Endothelial cell (in vitro differentiated cells): ENCODE measurements around the gene DIS3L2. TPM values are rescaled to one million over a fixed set of nuclear protein-coding genes. Genes with fewer than 3 reads are reported as not detected.

Source experiments
- DNase-seq: peaks from one replicate; pipeline ENCODE4 v3.0.0; 2021; ENCODE audit warnings: low spot score
- H3K27ac Mint-ChIP-seq: one replicate; pipeline ENCODE4 v1.8.0; 2021; ENCODE audit warnings: mixed read lengths, inconsistent platforms; ENCODE audit not compliant: unreplicated experiment
- H3K27me3 Mint-ChIP-seq: one replicate; pipeline ENCODE4 v1.8.0; 2021; ENCODE audit warnings: mild to moderate bottlenecking, moderate library complexity, mixed read lengths, inconsistent platforms; ENCODE audit not compliant: unreplicated experiment
- H3K36me3 Mint-ChIP-seq: one replicate; pipeline ENCODE4 v1.8.0; 2021; ENCODE audit warnings: mild to moderate bottlenecking, low read depth, mixed read lengths, inconsistent platforms; ENCODE audit not compliant: unreplicated experiment
- H3K4me1 Mint-ChIP-seq: one replicate; pipeline ENCODE4 v1.8.0; 2021; ENCODE audit warnings: mild to moderate bottlenecking, mixed read lengths, inconsistent platforms; ENCODE audit not compliant: unreplicated experiment
- H3K4me3 Mint-ChIP-seq: one replicate; pipeline ENCODE4 v1.8.0; 2021; ENCODE audit warnings: mild to moderate bottlenecking, mixed read lengths, inconsistent platforms; ENCODE audit not compliant: unreplicated experiment
- H3K9me3 Mint-ChIP-seq: one replicate; pipeline ENCODE4 v1.8.0; 2021; ENCODE audit warnings: mixed read lengths, inconsistent platforms; ENCODE audit not compliant: unreplicated experiment
- CTCF ChIP-seq: fragments of 200-600 bp; sonication (generic); IDR thresholded peaks from one replicate; pipeline ENCODE4 v1.5.0; 2021; ENCODE audit warnings: antibody characterized with exemption; ENCODE audit not compliant: unreplicated experiment
- total RNA-seq: library from RNA; stranded (reverse); fragmentation: NEBNext Ultra II Directional; extraction: Animal tissue kit (Norgen Biotek cat#: 25700); gene quantifications from one replicate; pipeline ENCODE4 v1.2.1, GENCODE V29; 2021; ENCODE audit not compliant: unreplicated experiment

The DIS3L2 gene
- total RNA-seq, 1 donor from 2014 or later, result 42.1 TPM

- no peak for TF ChIP-seq CTCF
- Mint-ChIP-seq H3K27ac (no peak overlapping the region), H3K4me1 (peaks cover 20% of the 10 kb centered on the region), H3K36me3 (peaks cover 10% of the 10 kb centered on the region), H3K4me3 (no peak overlapping the region), H3K9me3 (no peaks in the 10 kb centered on the region), H3K27me3 (peaks cover 4% of the 10 kb centered on the region)
- DNase-seq, result no peak
Measured at GRCh38 chr2:231965102-231965501, 3.6 kb downstream of the DIS3L2 start.

GRCh38 chr2:231966886-231967285 is 5.4 kb downstream of the DIS3L2 start:
- TF ChIP-seq CTCF, result no peak
- Mint-ChIP-seq H3K36me3 (peaks cover 5% of the 10 kb centered on the region), H3K9me3 (no peaks in the 10 kb centered on the region), H3K4me1 (peaks cover 14% of the 10 kb centered on the region), H3K27me3 (peaks cover 1% of the 10 kb centered on the region), H3K4me3 (no peak overlapping the region), H3K27ac (no peak overlapping the region)
- DNase-seq, result no peak

- no peak for DNase-seq
- TF ChIP-seq CTCF, result no peak
- H3K27ac Mint-ChIP-seq, result no peak overlapping the region
- H3K9me3 Mint-ChIP-seq, result no peaks in the 10 kb centered on the region
- peak overlapping the region; percentile 33 for H3K4me3 Mint-ChIP-seq
- peaks cover 5% of the 10 kb centered on the region for H3K36me3 Mint-ChIP-seq
- H3K27me3 Mint-ChIP-seq, result no peaks in the 10 kb centered on the region
- peaks cover 5% of the 10 kb centered on the region for H3K4me1 Mint-ChIP-seq
Measured at GRCh38 chr2:231968820-231969219, 7.3 kb downstream of the DIS3L2 start.

- no peak for DNase-seq
- H3K27ac Mint-ChIP-seq, result no peak overlapping the region
- no peaks in the 10 kb centered on the region for H3K4me1 Mint-ChIP-seq
- no peak overlapping the region for H3K4me3 Mint-ChIP-seq
- no peak for TF ChIP-seq CTCF
- H3K9me3 Mint-ChIP-seq, result no peaks in the 10 kb centered on the region
- peaks cover 5% of the 10 kb centered on the region for H3K36me3 Mint-ChIP-seq
- H3K27me3 Mint-ChIP-seq, result no peaks in the 10 kb centered on the region
Measured at GRCh38 chr2:231970461-231970860, 8.9 kb downstream of the DIS3L2 start.

GRCh38 chr2:231975001-231975400 is 13.5 kb downstream of the DIS3L2 start:
- no peak for DNase-seq
- Mint-ChIP-seq H3K4me3 (no peak overlapping the region), H3K4me1 (no peaks in the 10 kb centered on the region), H3K27me3 (no peaks in the 10 kb centered on the region), H3K9me3 (no peaks in the 10 kb centered on the region), H3K27ac (no peak overlapping the region), H3K36me3 (no peaks in the 10 kb centered on the region)
- no peak for TF ChIP-seq CTCF
